Skin of body (tissue), 2 donors: ENCODE results near the gene CLEC2A. TPM values are rescaled to one million over a fixed set of nuclear protein-coding genes. Genes with fewer than 3 reads are reported as not detected.

Experiments used
- DNase-seq: peaks from one replicate; lab custom pipeline; 2025; lab: John Stamatoyannopoulos, UW
- total RNA-seq: library from RNA; depleted of rRNA; stranded (reverse); fragments of >200 nt; gene quantifications from one replicate; pipeline ENCODE4 v1.2.3, GENCODE V29; 2014

The CLEC2A gene
- total RNA-seq, 1 donor from 2014 or later: 18.5 TPM

GRCh38 chr12:9935026-9935425 is 2.9 kb upstream of the CLEC2A start:
- DNase-seq: peak; percentile 43

- peak; percentile 91 for DNase-seq
Observed at GRCh38 chr12:9933958-9934357, 1.8 kb upstream of the CLEC2A start.

- no peak for DNase-seq
Observed at GRCh38 chr12:9931245-9931644, 925 bp downstream of the CLEC2A start.

- DNase-seq: no peak
Observed at GRCh38 chr12:9928607-9929006, 3.6 kb downstream of the CLEC2A start.

GRCh38 chr12:9926876-9927275 is 5.3 kb downstream of the CLEC2A start:
- DNase-seq: no peak

GRCh38 chr12:9925705-9926393 is 6.3 kb downstream of the CLEC2A start:
- DNase-seq: peak; percentile 19

GRCh38 chr12:9922429-9922828 is 9.7 kb downstream of the CLEC2A start:
- no peak for DNase-seq

GRCh38 chr12:9920451-9920850 is 11.7 kb downstream of the CLEC2A start:
- no peak for DNase-seq

GRCh38 chr12:9919443-9919842 is 12.7 kb downstream of the CLEC2A start:
- DNase-seq: no peak

GRCh38 chr12:9911708-9912107 is 20.5 kb downstream of the CLEC2A start:
- no peak for DNase-seq

- DNase-seq: no peak
Observed at GRCh38 chr12:9910716-9911421, 21.3 kb downstream of the CLEC2A start.

- DNase-seq: no peak
Observed at GRCh38 chr12:9909724-9910123, 22.4 kb downstream of the CLEC2A start.

GRCh38 chr12:9908350-9908749 is 23.8 kb downstream of the CLEC2A start:
- no peak for DNase-seq

- no peak for DNase-seq
Observed at GRCh38 chr12:9907769-9908168, 24.4 kb downstream of the CLEC2A start.

GRCh38 chr12:9906873-9907272 is 25.3 kb downstream of the CLEC2A start:
- DNase-seq: no peak

GRCh38 chr12:9902539-9903228 is 29.5 kb downstream of the CLEC2A start:
- no peak for DNase-seq

- DNase-seq: no peak
Observed at GRCh38 chr12:9900930-9901329, 31.2 kb downstream of the CLEC2A start.

- DNase-seq: no peak
Observed at GRCh38 chr12:9899209-9899608, 33.0 kb downstream of the CLEC2A start.

GRCh38 chr12:9897535-9897934 is 34.6 kb downstream of the CLEC2A start:
- no peak for DNase-seq

GRCh38 chr12:9895215-9895971 is 36.8 kb downstream of the CLEC2A start:
- DNase-seq: no peak

GRCh38 chr12:9888665-9889273 is 43.4 kb downstream of the CLEC2A start:
- no peak for DNase-seq
